Natural killer cell treated with Interleukin-12 subunit alpha and Interleukin-12 subunit beta and Interleukin-15 and Interleukin-18, amount 100 ng/mL, for 72 hours (primary cell): ENCODE measurements around the gene VWF. TPM values are rescaled to one million over a fixed set of nuclear protein-coding genes. Genes with fewer than 3 reads are reported as not detected.

Experiments
- ATAC-seq, 2 donors: fragments of 150-1000 bp; cut with Tn5 transposase in 1 of 2; sonication (Bioruptor Pico), chemical (Tn5 transposase) in 1 of 2; 2 replicates each; pipeline ENCODE4 v1.10.0; 2021
- DNase-seq: peaks from one replicate; pipeline ENCODE4 v3.0.0; 2022; ENCODE audit warnings: low spot score
- H3K27ac Mint-ChIP-seq, 2 donors: 1 replicate in 1 of 2; 2 replicates in 1 of 2; pipeline ENCODE4 v1.8.0; 2022; ENCODE audit warnings: mixed read lengths in 2 of 2, mild to moderate bottlenecking in 1 of 2, moderate library complexity in 1 of 2
- H3K27me3 Mint-ChIP-seq, 2 donors: 1 replicate in 1 of 2; 2 replicates in 1 of 2; pipeline ENCODE4 v1.8.0; 2022; ENCODE audit warnings: mixed read lengths in 2 of 2
- H3K36me3 Mint-ChIP-seq: one replicate; pipeline ENCODE4 v1.8.0; 2022; ENCODE audit warnings: mixed read lengths
- H3K4me1 Mint-ChIP-seq, 2 donors: 1 replicate in 1 of 2; 2 replicates in 1 of 2; pipeline ENCODE4 v1.8.0; 2022; ENCODE audit warnings: low read depth in 2 of 2, mixed read lengths in 2 of 2, mild to moderate bottlenecking in 1 of 2
- H3K4me3 Mint-ChIP-seq: one replicate; pipeline ENCODE4 v1.8.0; 2022; ENCODE audit warnings: mixed read lengths
- H3K9me3 Mint-ChIP-seq: 2 replicates; pipeline ENCODE4 v1.8.0; 2022; ENCODE audit warnings: mixed read lengths
- total RNA-seq, 2 donors: library from RNA; stranded (reverse); gene quantifications; one replicate each; pipeline ENCODE4 v1.2.3, GENCODE V29; 2022

VWF gene
- total RNA-seq, 2 donors from 2014 or later, result not detected

GRCh38 chr12:6062395-6062756 lies 62.1 kb downstream of the VWF start:
- no peak overlapping the region for H3K27ac Mint-ChIP-seq
- H3K27me3 Mint-ChIP-seq, result peaks cover 17 to 19% of the 10 kb centered on the region in 2 donors
- no peaks in the 10 kb centered on the region for H3K36me3 Mint-ChIP-seq
- H3K4me1 Mint-ChIP-seq, result peaks cover 0 to 6% of the 10 kb centered on the region in 2 donors
- H3K4me3 Mint-ChIP-seq, result no peak overlapping the region
- DNase-seq (no peak), ATAC-seq (no peak)
- H3K9me3 Mint-ChIP-seq, result no peaks in the 10 kb centered on the region

DNA sequence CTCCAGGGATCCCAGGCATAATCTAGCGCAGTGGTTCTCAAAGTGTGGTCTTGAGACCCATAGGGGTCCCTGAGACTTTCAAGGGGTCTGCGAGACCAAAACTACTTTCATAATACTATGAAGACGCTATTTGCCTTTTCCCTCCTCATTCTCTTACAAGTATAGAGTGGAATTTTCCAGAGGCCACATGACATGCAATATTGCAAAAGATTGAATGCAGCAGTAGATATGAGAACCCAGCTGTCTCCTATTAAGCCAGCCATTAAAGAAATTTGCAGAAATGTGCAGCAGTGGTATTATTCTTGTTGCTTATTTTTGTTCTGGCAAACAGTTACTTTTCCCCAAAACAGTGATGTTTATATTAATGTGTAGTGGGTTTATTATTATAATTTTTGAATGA lies 62.8 kb downstream of the VWF start:
- Mint-ChIP-seq H3K4me3 (no peak overlapping the region), H3K4me1 (peaks cover 0 to 6% of the 10 kb centered on the region in 2 donors), H3K27ac (no peak overlapping the region), H3K9me3 (no peaks in the 10 kb centered on the region), H3K36me3 (no peaks in the 10 kb centered on the region), H3K27me3 (peaks cover 10 to 19% of the 10 kb centered on the region in 2 donors)
- ATAC-seq, result no peak
- no peak for DNase-seq

DNA sequence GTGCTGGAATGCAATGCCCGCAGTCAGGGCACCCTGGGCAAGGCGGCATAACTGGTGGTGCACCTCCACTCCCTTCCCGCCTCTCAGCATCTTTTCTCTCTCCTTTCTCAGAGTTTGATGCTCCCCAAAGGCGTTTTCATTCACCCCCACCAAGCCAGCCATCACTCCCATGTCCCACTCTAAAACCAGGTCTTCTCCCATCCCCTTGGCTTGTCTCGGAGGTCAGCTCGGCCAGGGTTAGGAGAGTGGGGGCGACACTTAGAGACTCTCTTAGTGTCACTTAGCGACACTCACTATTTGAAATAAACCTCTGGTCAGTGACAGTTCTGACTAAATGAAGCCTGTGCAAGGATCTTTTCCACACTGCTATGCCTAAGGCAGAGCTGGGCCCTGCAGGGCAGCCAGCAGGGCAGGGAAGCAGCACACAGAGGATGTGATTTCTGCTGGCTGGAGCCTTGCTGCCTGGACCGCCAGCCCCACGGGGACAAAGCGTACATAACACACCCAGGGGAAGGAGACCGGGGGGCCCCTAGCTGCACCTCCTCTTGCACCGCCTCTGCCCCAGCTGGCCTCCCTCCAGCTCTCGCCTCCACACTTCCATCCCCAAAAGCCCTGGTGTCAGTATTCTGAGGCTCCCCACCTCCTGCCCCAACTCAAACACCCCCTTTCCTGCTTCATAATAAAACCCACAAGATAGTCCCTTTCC lies 64.5 kb downstream of the VWF start:
- no peak overlapping the region for H3K4me3 Mint-ChIP-seq
- DNase-seq (no peak), ATAC-seq (no peak)
- peaks cover 19 to 25% of the 10 kb centered on the region in 2 donors for H3K27me3 Mint-ChIP-seq
- H3K27ac Mint-ChIP-seq, result no peak overlapping the region
- H3K9me3 Mint-ChIP-seq, result no peaks in the 10 kb centered on the region
- H3K4me1 Mint-ChIP-seq, result peaks cover 0 to 6% of the 10 kb centered on the region in 2 donors
- H3K36me3 Mint-ChIP-seq, result no peaks in the 10 kb centered on the region

DNA sequence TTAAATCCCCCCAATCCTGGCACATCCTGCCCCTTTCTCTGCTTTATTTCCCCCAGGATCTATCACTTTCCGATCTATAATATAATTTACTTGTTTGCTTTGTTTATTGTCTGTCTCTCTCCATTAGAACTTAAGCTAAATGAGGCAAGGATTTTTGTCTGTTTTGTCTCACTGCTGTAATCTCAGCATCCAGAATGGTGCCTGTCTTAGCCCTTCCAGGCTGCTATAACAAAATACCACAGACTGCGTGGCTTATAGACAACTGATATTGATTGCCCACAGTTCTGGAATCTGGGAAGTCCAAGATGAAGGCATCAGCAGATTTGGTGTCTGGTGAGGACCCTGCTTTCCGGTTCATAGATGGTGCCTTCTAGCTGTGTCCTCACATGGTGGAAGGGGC lies 65.2 kb downstream of the VWF start:
- no peaks in the 10 kb centered on the region for H3K36me3 Mint-ChIP-seq
- ATAC-seq, result no peak
- peaks cover 19 to 27% of the 10 kb centered on the region in 2 donors for H3K27me3 Mint-ChIP-seq
- no peaks in the 10 kb centered on the region for H3K9me3 Mint-ChIP-seq
- H3K27ac Mint-ChIP-seq, result no peak overlapping the region
- no peak for DNase-seq
- peaks cover 0 to 6% of the 10 kb centered on the region in 2 donors for H3K4me1 Mint-ChIP-seq
- H3K4me3 Mint-ChIP-seq, result no peak overlapping the region

DNA sequence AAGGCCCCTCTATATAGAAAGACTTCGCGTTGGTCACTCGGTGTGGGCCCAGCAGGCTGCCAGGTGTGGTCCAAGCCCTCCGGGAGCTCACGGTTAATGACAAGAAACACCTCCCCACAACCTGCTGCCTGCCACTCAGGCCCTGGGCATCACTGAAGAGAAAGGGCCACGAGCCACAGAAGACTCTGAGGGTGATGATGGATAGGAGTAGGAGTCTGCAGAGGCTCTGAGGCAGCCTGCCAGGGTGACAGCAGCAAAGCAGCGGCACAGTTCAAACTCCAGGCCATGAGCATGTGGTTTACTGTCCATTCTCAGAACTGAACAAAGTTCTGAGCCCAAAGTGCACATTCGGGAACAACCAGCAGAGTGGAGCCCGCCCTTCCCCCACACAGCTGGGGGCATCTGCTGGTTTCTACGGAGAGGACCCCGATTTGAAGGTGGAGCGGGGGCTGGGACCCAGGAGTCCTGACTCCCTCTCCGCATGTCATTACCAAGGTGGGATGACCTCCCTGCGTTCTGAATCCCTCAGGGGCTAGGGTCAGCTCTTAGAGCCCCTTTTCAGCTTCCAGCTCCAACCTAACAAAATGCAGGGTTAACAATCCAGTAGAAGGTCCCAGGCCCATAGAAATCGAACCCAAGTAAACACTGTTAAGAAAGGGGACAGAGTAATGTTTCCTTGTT lies 65.8 kb downstream of the VWF start:
- no peaks in the 10 kb centered on the region for H3K9me3 Mint-ChIP-seq
- ATAC-seq, result no peak
- no peak for DNase-seq
- peaks cover 0 to 6% of the 10 kb centered on the region in 2 donors for H3K4me1 Mint-ChIP-seq
- no peak overlapping the region for H3K4me3 Mint-ChIP-seq
- no peaks in the 10 kb centered on the region for H3K36me3 Mint-ChIP-seq
- H3K27me3 Mint-ChIP-seq, result peaks cover 19 to 23% of the 10 kb centered on the region in 2 donors
- H3K27ac Mint-ChIP-seq, result no peak overlapping the region

DNA sequence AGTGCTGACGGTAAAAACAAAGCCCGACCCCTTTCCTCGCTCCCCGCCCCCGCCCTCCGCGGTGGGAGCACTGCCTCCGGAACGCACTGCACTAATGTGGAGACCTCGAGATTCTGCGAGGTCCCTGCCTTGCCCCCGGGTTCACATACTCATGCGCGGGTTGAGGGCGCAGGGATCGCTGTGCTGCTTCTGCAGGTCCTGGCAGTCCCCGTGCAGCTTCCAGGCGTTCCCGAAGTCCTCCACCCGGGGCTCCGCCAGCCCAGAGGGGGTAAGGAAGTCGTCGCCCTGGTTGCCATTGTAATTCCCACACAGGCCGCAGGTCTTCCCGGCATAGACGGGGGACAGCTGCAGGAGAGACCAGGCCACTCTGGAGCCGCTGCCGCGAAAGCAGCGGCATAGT lies 66.8 kb downstream of the VWF start:
- Mint-ChIP-seq H3K4me1 (no peaks in the 10 kb centered on the region), H3K27me3 (peaks cover 19 to 25% of the 10 kb centered on the region in 2 donors), H3K4me3 (no peak overlapping the region), H3K9me3 (no peaks in the 10 kb centered on the region), H3K27ac (no peak overlapping the region), H3K36me3 (no peaks in the 10 kb centered on the region)
- DNase-seq (no peak), ATAC-seq (no peak)

DNA sequence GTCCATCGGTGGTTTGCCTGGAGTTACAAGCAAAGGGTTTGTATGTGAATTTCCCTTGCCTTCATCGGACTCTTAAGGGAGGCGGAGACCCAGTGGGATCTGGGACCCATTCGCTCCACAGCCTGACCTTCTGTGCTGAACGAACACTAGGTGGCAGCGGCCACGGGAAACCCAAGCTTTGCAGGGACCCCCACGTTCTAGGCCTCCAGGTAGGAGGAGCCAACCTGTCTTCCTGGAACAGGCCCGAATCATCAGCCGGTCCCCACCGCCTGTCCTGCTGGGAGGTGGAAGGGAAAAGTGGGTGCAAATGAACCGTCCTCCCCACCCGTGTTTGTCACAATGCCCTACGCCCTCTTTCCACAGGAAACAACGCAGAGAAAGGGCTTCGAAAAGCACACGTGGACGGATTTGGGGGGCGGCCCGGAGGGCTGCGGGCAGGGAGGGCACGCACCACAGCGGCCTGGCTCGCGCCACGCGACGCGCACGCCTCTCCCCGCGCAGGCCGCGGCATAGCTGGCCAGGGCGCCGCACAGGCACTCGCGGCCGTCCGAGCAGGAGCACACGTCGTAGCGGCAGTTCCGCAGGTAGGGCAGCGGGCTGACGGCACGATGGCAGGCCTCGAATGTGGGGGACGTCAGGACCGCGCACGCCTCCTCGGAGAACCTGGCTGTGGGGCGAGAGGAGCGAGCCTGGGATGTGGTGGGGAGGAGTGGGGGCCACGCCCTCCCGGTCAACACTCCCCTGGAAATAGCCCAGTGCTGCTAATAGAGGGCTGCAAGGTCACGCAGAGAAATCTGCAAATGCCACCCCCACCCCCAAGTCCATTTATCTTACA lies 67.8 kb downstream of the VWF start:
- Mint-ChIP-seq H3K4me3 (no peak overlapping the region), H3K9me3 (no peaks in the 10 kb centered on the region), H3K27me3 (peaks cover 19 to 25% of the 10 kb centered on the region in 2 donors), H3K27ac (no peak overlapping the region), H3K36me3 (no peaks in the 10 kb centered on the region), H3K4me1 (no peaks in the 10 kb centered on the region)
- ATAC-seq, result no peak
- no peak for DNase-seq

DNA sequence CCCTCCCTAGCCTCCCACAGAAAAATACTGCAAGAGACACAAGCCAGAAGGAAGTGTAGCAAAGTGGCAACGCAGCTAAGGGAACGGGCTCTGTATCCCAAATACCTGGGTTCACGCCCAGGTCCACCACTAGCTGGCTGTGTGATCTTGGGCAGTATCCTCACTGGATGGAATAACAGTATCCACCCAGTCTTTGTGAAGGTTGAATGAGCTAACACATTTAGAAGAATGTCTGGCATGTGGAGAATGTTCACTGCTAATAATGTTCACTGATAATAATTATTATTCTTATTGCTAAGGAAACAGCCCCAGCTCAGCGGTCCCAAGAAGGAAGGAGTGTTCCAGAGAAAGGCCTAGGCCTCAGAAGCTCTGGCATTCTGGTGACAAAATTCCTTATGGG lies 70.9 kb downstream of the VWF start:
- no peaks in the 10 kb centered on the region for H3K4me1 Mint-ChIP-seq
- no peak overlapping the region for H3K27ac Mint-ChIP-seq
- H3K9me3 Mint-ChIP-seq, result no peaks in the 10 kb centered on the region
- DNase-seq (no peak), ATAC-seq (no peak)
- no peak overlapping the region for H3K4me3 Mint-ChIP-seq
- H3K36me3 Mint-ChIP-seq, result no peaks in the 10 kb centered on the region
- H3K27me3 Mint-ChIP-seq, result peaks cover 23 to 24% of the 10 kb centered on the region in 2 donors

GRCh38 chr12:6052940-6053329 lies 71.5 kb downstream of the VWF start:
- no peaks in the 10 kb centered on the region for H3K9me3 Mint-ChIP-seq
- no peak overlapping the region for H3K27ac Mint-ChIP-seq
- H3K4me3 Mint-ChIP-seq, result no peak overlapping the region
- no peaks in the 10 kb centered on the region for H3K4me1 Mint-ChIP-seq
- no peak for ATAC-seq
- H3K27me3 Mint-ChIP-seq, result peaks cover 20 to 24% of the 10 kb centered on the region in 2 donors
- no peaks in the 10 kb centered on the region for H3K36me3 Mint-ChIP-seq
- DNase-seq, result no peak

DNA sequence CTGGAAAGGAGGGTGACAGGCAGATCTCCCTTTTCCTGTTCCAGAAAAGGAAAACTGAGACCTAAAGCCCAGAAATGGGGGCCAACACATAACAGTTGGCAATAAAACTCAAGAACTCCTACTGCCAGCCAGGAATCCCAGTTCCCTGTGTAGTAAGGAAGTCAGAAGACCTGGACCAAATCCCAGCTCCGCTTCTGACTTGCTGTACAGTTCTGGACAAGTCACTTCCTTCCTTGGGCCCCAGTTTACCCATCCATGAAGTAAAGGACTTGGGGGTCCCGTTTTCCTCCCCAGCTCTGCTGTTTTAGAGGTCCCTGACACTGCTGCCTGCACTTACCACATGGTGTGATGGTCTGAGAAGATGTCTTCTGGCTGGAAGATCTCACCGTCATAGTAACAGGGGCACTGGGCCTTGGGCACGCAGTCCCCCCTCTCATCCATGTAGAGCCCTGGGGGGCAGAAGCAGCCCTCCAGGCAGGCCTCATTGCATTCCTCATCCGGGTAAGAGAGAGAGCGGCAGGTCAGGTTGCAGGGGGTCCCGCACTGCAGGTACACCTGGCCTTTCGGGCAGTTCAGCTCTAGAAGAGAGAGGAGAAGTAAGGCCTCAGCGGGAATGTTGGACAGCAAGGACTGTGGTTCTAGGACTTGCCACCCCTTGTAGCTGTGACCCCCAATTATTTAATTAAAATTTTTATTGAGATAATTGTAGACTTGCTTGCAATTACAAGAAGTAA lies 72.1 kb downstream of the VWF start:
- no peaks in the 10 kb centered on the region for H3K9me3 Mint-ChIP-seq
- no peaks in the 10 kb centered on the region for H3K36me3 Mint-ChIP-seq
- no peak overlapping the region for H3K27ac Mint-ChIP-seq
- DNase-seq (no peak), ATAC-seq (no peak)
- peaks cover 21 to 28% of the 10 kb centered on the region in 2 donors for H3K27me3 Mint-ChIP-seq
- H3K4me1 Mint-ChIP-seq, result no peaks in the 10 kb centered on the region
- H3K4me3 Mint-ChIP-seq, result no peak overlapping the region

GRCh38 chr12:6049992-6050391 lies 74.5 kb downstream of the VWF start:
- H3K4me1 Mint-ChIP-seq, result no peaks in the 10 kb centered on the region
- no peak overlapping the region for H3K4me3 Mint-ChIP-seq
- ATAC-seq (no peak), DNase-seq (no peak)
- no peaks in the 10 kb centered on the region for H3K9me3 Mint-ChIP-seq
- H3K27ac Mint-ChIP-seq, result no peak overlapping the region
- no peaks in the 10 kb centered on the region for H3K36me3 Mint-ChIP-seq
- H3K27me3 Mint-ChIP-seq, result peaks cover 16 to 27% of the 10 kb centered on the region in 2 donors

DNA sequence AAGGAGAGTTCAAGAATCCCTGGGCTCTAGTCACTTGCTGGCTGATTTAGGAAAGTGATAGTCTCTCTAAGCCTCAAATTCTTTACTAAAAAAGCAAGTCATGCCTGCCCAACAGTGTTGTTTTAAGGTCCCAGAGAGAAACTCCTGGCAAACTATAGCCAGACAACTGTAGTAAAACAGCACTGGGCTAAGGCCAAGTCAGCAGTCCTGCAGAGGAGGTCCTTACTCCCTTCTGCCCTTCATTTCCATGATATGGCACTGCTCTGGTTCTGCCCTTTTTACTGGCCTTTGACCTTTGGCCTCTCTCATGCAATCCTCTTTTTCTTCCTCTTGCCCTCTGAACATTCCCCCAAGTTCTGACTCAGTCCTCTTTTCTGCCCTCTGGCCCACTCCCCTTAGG lies 74.9 kb downstream of the VWF start:
- ATAC-seq, result no peak
- peaks cover 14 to 31% of the 10 kb centered on the region in 2 donors for H3K27me3 Mint-ChIP-seq

More for the DNA sequence above, 74.9 kb downstream of the VWF start:
- Mint-ChIP-seq H3K9me3 (no peaks in the 10 kb centered on the region), H3K27ac (no peak overlapping the region), H3K36me3 (no peaks in the 10 kb centered on the region), H3K4me1 (no peaks in the 10 kb centered on the region), H3K4me3 (no peak overlapping the region)
- no peak for DNase-seq
